GM12801 (cell line): ENCODE measurements around the gene EML2.

ENCODE experiments used
- TF ChIP-seq, protein P1 (sequence below): IDR thresholded peaks from one replicate; pipeline ENCODE4 v1.5.1; 2011; ENCODE audit warnings: control low read depth; ENCODE audit not compliant: insufficient read length; ENCODE audit errors: extremely low read depth

The EML2 gene

DNA sequence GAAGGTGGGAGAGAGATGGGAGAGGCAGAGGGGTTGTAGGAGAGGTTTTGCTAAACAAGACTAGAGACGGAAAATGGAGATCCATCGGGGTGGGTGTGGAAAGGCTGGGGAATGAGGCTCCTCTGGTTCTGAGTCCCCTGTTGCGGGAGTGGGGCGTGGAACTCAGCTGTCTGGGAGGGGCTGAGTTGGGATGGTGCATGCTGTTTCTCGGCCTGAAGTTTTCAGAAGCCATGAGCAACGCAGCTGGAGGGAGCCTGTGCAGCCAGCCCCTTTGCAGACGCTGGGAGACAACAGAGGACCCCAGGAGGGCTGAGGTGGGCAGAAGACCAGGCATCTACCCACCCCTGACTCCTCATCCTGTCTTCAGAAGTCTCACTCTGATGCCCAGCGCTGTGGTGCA lies 21.4 kb upstream of the EML2 start:
- TF ChIP-seq, protein P1, sequence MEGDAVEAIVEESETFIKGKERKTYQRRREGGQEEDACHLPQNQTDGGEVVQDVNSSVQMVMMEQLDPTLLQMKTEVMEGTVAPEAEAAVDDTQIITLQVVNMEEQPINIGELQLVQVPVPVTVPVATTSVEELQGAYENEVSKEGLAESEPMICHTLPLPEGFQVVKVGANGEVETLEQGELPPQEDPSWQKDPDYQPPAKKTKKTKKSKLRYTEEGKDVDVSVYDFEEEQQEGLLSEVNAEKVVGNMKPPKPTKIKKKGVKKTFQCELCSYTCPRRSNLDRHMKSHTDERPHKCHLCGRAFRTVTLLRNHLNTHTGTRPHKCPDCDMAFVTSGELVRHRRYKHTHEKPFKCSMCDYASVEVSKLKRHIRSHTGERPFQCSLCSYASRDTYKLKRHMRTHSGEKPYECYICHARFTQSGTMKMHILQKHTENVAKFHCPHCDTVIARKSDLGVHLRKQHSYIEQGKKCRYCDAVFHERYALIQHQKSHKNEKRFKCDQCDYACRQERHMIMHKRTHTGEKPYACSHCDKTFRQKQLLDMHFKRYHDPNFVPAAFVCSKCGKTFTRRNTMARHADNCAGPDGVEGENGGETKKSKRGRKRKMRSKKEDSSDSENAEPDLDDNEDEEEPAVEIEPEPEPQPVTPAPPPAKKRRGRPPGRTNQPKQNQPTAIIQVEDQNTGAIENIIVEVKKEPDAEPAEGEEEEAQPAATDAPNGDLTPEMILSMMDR, result no peak

DNA sequence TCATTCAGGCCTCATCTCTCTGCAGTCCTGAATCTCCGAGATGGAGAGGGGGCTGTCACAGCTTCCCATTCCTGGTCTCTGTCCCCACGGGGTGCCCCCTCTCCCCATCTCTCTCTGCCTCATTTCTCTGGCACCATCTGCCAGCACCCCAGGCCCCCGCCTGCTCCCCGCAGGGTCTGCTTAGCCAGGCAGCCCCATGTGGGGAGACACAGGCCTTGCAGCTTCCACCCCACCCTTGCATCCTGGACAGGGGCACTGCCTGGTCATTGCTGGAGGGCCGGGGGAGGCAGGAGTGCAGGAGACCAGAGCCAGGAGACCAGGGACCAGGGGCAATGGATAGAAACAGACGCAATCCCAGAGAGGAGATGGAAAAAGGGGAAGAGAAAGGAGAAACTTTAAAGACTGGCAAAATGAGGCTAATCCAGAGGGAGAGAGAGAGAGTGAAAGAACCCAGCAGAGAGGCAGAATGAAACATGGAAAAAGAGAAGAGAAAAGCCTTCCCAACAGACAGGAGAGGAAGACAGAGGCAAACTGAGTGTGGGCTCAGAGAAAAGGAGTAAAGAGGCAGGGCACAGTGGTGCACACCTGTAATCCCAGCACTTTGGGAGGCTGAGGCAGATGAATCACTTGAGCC lies 20.0 kb upstream of the EML2 start:
- TF ChIP-seq, protein P1, result no peak

DNA sequence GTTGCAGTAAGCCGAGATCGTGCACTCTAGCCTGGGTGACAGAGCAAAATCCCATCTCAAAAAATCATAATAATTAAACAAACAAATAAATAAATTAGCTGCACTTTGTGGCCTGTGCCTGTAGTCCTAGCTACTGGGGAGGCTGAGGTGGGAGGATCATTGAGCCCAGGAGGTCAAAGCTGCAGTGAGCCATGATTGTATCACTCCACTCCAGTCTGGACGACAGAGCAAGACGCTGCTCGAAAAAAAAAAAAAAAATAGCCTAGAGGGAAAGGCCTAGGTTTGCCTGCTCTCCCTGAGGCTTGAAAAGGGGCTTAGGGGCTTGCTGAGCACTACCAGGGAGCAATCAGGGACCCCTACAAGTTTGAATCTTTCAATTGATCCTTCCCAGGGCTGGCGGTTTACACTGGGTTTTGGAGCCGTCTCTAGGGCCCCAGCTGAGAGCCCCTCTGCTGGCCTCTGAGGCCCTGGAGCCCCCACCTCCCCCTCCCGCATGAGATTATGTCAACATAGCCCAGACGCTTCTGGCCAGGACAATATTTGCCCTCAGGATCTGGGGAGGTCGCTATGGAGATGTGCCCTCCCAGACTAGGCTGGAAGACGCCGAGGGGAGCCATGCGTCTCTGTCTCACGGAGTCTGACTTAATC lies 18.4 kb upstream of the EML2 start:
- TF ChIP-seq, protein P1, result no peak

GRCh38 chr19:45655073-45655472 lies 15.9 kb upstream of the EML2 start:
- TF ChIP-seq, protein P1, result no peak

DNA sequence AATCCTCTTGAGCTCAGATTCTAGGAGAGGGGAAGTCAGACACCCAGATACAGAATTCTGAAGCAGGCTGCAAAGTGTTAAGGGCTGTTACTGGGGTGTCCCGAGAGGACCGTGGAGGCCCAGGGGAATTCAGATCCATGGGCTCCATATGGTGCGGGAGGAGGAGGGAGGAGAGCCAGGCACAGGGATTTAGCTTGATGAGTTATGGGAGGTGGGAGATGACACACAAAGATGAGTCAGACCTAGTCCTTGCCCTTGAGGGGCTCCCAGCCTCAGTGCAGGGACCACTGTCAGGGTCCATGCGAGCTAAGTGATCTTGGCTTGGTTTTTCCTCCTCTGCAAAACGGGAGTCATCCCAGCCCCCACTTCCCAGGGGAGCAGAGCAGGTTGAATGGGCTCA lies 14.4 kb upstream of the EML2 start:
- TF ChIP-seq, protein P1, result no peak

DNA sequence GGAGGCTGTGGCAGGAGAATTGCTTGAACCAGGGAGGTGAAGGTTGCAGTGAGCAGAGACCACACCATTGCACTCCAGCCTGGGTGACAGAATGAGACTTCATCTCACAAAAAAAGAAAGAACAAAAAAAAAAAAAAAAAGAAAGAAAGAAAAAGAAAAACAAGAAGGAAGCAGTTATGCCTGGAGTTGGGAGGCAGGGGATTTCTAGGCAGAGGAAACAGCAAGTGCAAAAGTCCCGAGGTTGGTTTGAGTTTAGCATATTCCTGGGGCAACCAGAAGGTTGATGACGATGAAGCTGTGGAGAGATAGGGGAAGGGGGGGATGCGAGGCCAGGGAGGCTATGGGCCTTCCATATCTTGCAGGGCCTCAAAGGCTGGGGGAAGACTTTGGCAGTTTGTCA lies 11.5 kb upstream of the EML2 start:
- TF ChIP-seq, protein P1, result no peak

GRCh38 chr19:45646345-45646698 lies 7.1 kb upstream of the EML2 start:
- TF ChIP-seq, protein P1, result no peak
